Suprapubic skin (tissue), 4 donors: Measurements from ENCODE around the gene DIP2C. TPM values are rescaled to one million over a fixed set of nuclear protein-coding genes. Genes with fewer than 3 reads are reported as not detected.

ENCODE experiments used
- DNase-seq, 2 donors: peaks; one replicate each; pipeline ENCODE4 v3.0.0-alpha.2; 2019; ENCODE audit warnings: low spot score in 2 of 2
- H3K27ac ChIP-seq: fragments of 200-600 bp; sonication (generic); one replicate; pipeline ENCODE4 v1.5.1; 2019
- H3K27me3 ChIP-seq: fragments of 200-600 bp; sonication (generic); one replicate; pipeline ENCODE4 v1.5.1; 2019
- H3K36me3 ChIP-seq: fragments of 200-600 bp; sonication (generic); one replicate; pipeline ENCODE4 v1.5.1; 2019
- H3K4me1 ChIP-seq: fragments of 200-600 bp; sonication (generic); one replicate; pipeline ENCODE4 v1.5.1; 2019
- H3K4me3 ChIP-seq: fragments of 200-600 bp; sonication (generic); one replicate; pipeline ENCODE4 v1.5.1; 2019; ENCODE audit warnings: mild to moderate bottlenecking
- H3K9me3 ChIP-seq: fragments of 200-600 bp; sonication (generic); one replicate; pipeline ENCODE4 v1.5.1; 2019
- CTCF ChIP-seq, 2 donors: fragments of 200-600 bp in 1 of 2; fragments of 450-650 bp in 1 of 2; sonication (generic) in 1 of 2; IDR thresholded peaks; one replicate each; pipeline ENCODE4 v1.5.1; 2016 to 2019; ENCODE audit warnings: antibody characterized with exemption in 2 of 2, mild to moderate bottlenecking in 1 of 2, moderate library complexity in 1 of 2
- EP300 ChIP-seq: sonication (generic); formaldehyde crosslinking; IDR thresholded peaks from one replicate; pipeline ENCODE4 v1.6.1; 2017; ENCODE audit warnings: antibody characterized with exemption
- POLR2A ChIP-seq, 2 donors: fragments of 450-650 bp; IDR thresholded peaks; one replicate each; pipeline ENCODE4 v1.6.1; 2017; ENCODE audit warnings: antibody characterized with exemption in 2 of 2, mild to moderate bottlenecking in 2 of 2, moderate library complexity in 2 of 2
- POLR2AphosphoS5 ChIP-seq, 3 donors: sonication (generic); formaldehyde crosslinking; IDR thresholded peaks; one replicate each; pipeline ENCODE4 v1.6.1; 2017; ENCODE audit warnings: antibody characterized with exemption in 3 of 3
- WGBS: methylation state at CpG from one replicate; pipeline ENCODE4 v1.1.5; 2018; 5-methylcytosine and 5-hydroxymethylcytosine counted together
- total RNA-seq, 4 donors: library from RNA; depleted of rRNA; stranded (reverse); fragments of >200 nt; gene quantifications; one replicate each; pipeline ENCODE4 v1.1.0, GENCODE V29; 2016

Gene DIP2C
- total RNA-seq, 4 donors from 2014 or later, result 6.7 to 23.3 (median 14.7) TPM

GRCh38 chr10:521261-522250, 167.9 kb downstream of the DIP2C start:
- DNase-seq, result no peak
- TF ChIP-seq EP300, result no peak
- TF ChIP-seq POLR2AphosphoS5 (IDR thresholded peaks at IDR 0.05), result no peak
- TF ChIP-seq CTCF (IDR thresholded peaks at IDR 0.05), result no peak
- no peak for TF ChIP-seq POLR2A (IDR thresholded peaks at IDR 0.05)
- Histone ChIP-seq H3K27me3 (no peaks in the 10 kb centered on the region), H3K4me3 (no peak overlapping the region), H3K27ac (no peak overlapping the region), H3K4me1 (peaks cover 7% of the 10 kb centered on the region), H3K36me3 (no peaks in the 10 kb centered on the region), H3K9me3 (no peaks in the 10 kb centered on the region)
- WGBS, result 59% methylated on average over 16 of the region's 17 CpGs

GRCh38 chr10:520402-520787, 169.1 kb downstream of the DIP2C start:
- H3K9me3 ChIP-seq, result no peaks in the 10 kb centered on the region
- no peak overlapping the region for H3K27ac ChIP-seq
- TF ChIP-seq POLR2AphosphoS5 (IDR thresholded peaks at IDR 0.05) (no peak), CTCF (IDR thresholded peaks at IDR 0.05) (no peak), EP300 (no peak), POLR2A (IDR thresholded peaks at IDR 0.05) (no peak)
- DNase-seq, result no peak
- H3K4me1 ChIP-seq, result peaks cover 7% of the 10 kb centered on the region
- 33% methylated on average over 6 of the region's 6 CpGs for WGBS
- H3K4me3 ChIP-seq, result no peak overlapping the region
- H3K36me3 ChIP-seq, result no peaks in the 10 kb centered on the region
- H3K27me3 ChIP-seq, result no peaks in the 10 kb centered on the region

GRCh38 chr10:519716-520401, 169.6 kb downstream of the DIP2C start:
- H3K27ac ChIP-seq, result no peak overlapping the region
- DNase-seq, result no peak
- no peak overlapping the region for H3K4me3 ChIP-seq
- H3K36me3 ChIP-seq, result no peaks in the 10 kb centered on the region
- WGBS, result 91% methylated on average over 25 of the region's 25 CpGs
- peaks cover 7% of the 10 kb centered on the region for H3K4me1 ChIP-seq
- H3K9me3 ChIP-seq, result no peaks in the 10 kb centered on the region
- TF ChIP-seq CTCF (IDR thresholded peaks at IDR 0.05), result no peak
- TF ChIP-seq POLR2A (IDR thresholded peaks at IDR 0.05), result no peak
- TF ChIP-seq EP300, result no peak
- no peak for TF ChIP-seq POLR2AphosphoS5 (IDR thresholded peaks at IDR 0.05)
- H3K27me3 ChIP-seq, result no peaks in the 10 kb centered on the region

- TF ChIP-seq CTCF (IDR thresholded peaks at IDR 0.05), result no peak
- no peak for TF ChIP-seq EP300
- TF ChIP-seq POLR2A (IDR thresholded peaks at IDR 0.05), result no peak
- no peak for DNase-seq
- peaks cover 7% of the 10 kb centered on the region for H3K4me1 ChIP-seq
- no peaks in the 10 kb centered on the region for H3K9me3 ChIP-seq
- no peaks in the 10 kb centered on the region for H3K36me3 ChIP-seq
- H3K27ac ChIP-seq, result no peak overlapping the region
- no peak overlapping the region for H3K4me3 ChIP-seq
- WGBS, result 94% methylated on average over 11 of the region's 16 CpGs
- no peaks in the 10 kb centered on the region for H3K27me3 ChIP-seq
These were observed 170.3 kb downstream of the DIP2C start for GRCh38 chr10:519055-519715.
